IMR-90 (cell line): ENCODE results near the gene CLPX. TPM values are rescaled to one million over a fixed set of nuclear protein-coding genes. Genes with fewer than 3 reads are reported as not detected.

Experiments
- ATAC-seq: fragments of 200-7000 bp; cut with Tn5 transposase; 2 replicates; pipeline ENCODE4 v1.9.1; 2020; ENCODE audit warnings: low read depth, mild to moderate bottlenecking, moderate library complexity
- BruUV-seq: library from RNA; stranded (reverse); fragments of 400-500 nt; replicated peaks from 2 replicates; lab custom pipeline; 2021; lab: Mats Ljungman, UMichigan
- CTCF ChIA-PET: fragments of 300-600 bp; formaldehyde crosslinking; extraction: SDS; loops from one replicate; lab custom pipeline; 2021; ENCODE audit warnings: antibody characterized with exemption; lab: Yijun Ruan, JAX
- POLR2A ChIA-PET: fragments of 300-600 bp; sonication (Branson Sonifier 250); formaldehyde crosslinking; loops from one replicate; lab custom pipeline; 2022; ENCODE audit warnings: antibody characterized with exemption; ENCODE audit not compliant: unreplicated experiment; lab: Charles Lee
- DNase-seq: peaks from one replicate; pipeline ENCODE4 v3.0.0; 2013
- H2AFZ ChIP-seq: replicated peaks from 2 replicates; pipeline ENCODE3; 2013; ENCODE audit warnings: low read length, mild to moderate bottlenecking; ENCODE audit not compliant: poor library complexity
- H2AK5ac ChIP-seq: 2 replicates; pipeline ENCODE4 v1.6.1; 2013; ENCODE audit warnings: low read depth, low read length, inconsistent platforms
- H2AK9ac ChIP-seq: replicated peaks from 2 replicates; pipeline ENCODE3; 2013; ENCODE audit warnings: mild to moderate bottlenecking, low read depth, low read length, moderate library complexity; ENCODE audit not compliant: poor library complexity
- H2BK120ac ChIP-seq: 2 replicates; pipeline ENCODE4 v1.6.1; 2013; ENCODE audit warnings: low read depth, low read length, inconsistent platforms
- H2BK15ac ChIP-seq: 3 replicates; pipeline ENCODE4 v1.6.1; 2013; ENCODE audit warnings: low read depth, low read length, inconsistent platforms
- H2BK20ac ChIP-seq: 2 replicates; pipeline ENCODE4 v1.6.1; 2013; ENCODE audit warnings: low read depth, mild to moderate bottlenecking, inconsistent platforms, low read length, moderate library complexity
- H2BK5ac ChIP-seq: 2 replicates; pipeline ENCODE4 v1.6.1; 2013; ENCODE audit warnings: mild to moderate bottlenecking, low read depth, low read length, inconsistent platforms; ENCODE audit not compliant: poor library complexity, severe bottlenecking
- H3K14ac ChIP-seq: replicated peaks from 2 replicates; pipeline ENCODE4 v1.6.1; 2013; ENCODE audit warnings: low read depth, low read length, inconsistent platforms
- H3K18ac ChIP-seq: 2 replicates; pipeline ENCODE4 v1.6.1; 2013; ENCODE audit warnings: low read depth, low read length, control low read depth
- H3K23ac ChIP-seq: 2 replicates; pipeline ENCODE4 v1.6.1; 2013; ENCODE audit warnings: low read depth, low read length, inconsistent platforms
- H3K27ac ChIP-seq: 2 replicates; pipeline ENCODE4 v1.5.1; 2013; ENCODE audit warnings: mild to moderate bottlenecking, control low read depth, low read length; ENCODE audit not compliant: insufficient read depth
- H3K27me3 ChIP-seq: 2 replicates; pipeline ENCODE4 v1.6.1; 2013; ENCODE audit warnings: low read length; ENCODE audit not compliant: control insufficient read depth, insufficient read depth
- H3K36me3 ChIP-seq: 2 replicates; pipeline ENCODE4 v1.6.1; 2013; ENCODE audit warnings: low read length, mixed read lengths; ENCODE audit not compliant: control insufficient read depth, insufficient read depth
- H3K4ac ChIP-seq: 2 replicates; pipeline ENCODE4 v1.6.1; 2013; ENCODE audit warnings: low read depth, low read length, inconsistent platforms
- H3K4me1 ChIP-seq: 2 replicates; pipeline ENCODE4 v1.6.1; 2013; ENCODE audit warnings: low read length, mixed read lengths; ENCODE audit not compliant: control insufficient read depth, insufficient read depth
- H3K4me2 ChIP-seq: 2 replicates; pipeline ENCODE4 v1.6.1; 2013; ENCODE audit warnings: low read depth, mild to moderate bottlenecking, control low read depth, low read length, moderate library complexity
- H3K4me3 ChIP-seq: 2 replicates; pipeline ENCODE4 v1.5.1; 2013; ENCODE audit warnings: low read depth, mild to moderate bottlenecking, control low read depth, low read length, moderate library complexity; ENCODE audit not compliant: insufficient read depth
- H3K56ac ChIP-seq: 2 replicates; pipeline ENCODE4 v1.6.1; 2013; ENCODE audit warnings: low read length, inconsistent platforms; ENCODE audit not compliant: insufficient read depth; ENCODE audit errors: extremely low read depth
- H3K79me1 ChIP-seq, 2 experiments: 2 replicates each; pipeline ENCODE4 v1.6.1; 2013; ENCODE audit warnings: low read length in 2 of 2, inconsistent platforms in 1 of 2, low read depth in 1 of 2
- H3K9ac ChIP-seq: 2 replicates; pipeline ENCODE4 v1.6.1; 2013; ENCODE audit warnings: low read depth, low read length, control low read depth
- H3K9me1 ChIP-seq: 2 replicates; pipeline ENCODE4 v1.6.1; 2013; ENCODE audit warnings: low read length, inconsistent platforms; ENCODE audit not compliant: insufficient read depth
- H3K9me3 ChIP-seq: 2 replicates; pipeline ENCODE4 v1.6.1; 2013; ENCODE audit warnings: low read length; ENCODE audit not compliant: control insufficient read depth, insufficient read depth
- H4K20me1 ChIP-seq: 2 replicates; pipeline ENCODE4 v1.6.1; 2013; ENCODE audit warnings: low read length, inconsistent platforms; ENCODE audit not compliant: insufficient read depth
- H4K5ac ChIP-seq: 2 replicates; pipeline ENCODE4 v1.6.1; 2013; ENCODE audit warnings: mild to moderate bottlenecking, low read depth, low read length, control low read depth
- H4K8ac ChIP-seq, 2 experiments: 2 replicates each; pipeline ENCODE4 v1.6.1; 2013; ENCODE audit warnings: low read depth in 2 of 2, low read length in 2 of 2, control low read depth in 1 of 2, inconsistent platforms in 1 of 2
- H4K91ac ChIP-seq: 2 replicates; pipeline ENCODE4 v1.6.1; 2013; ENCODE audit warnings: low read depth, low read length, inconsistent platforms; ENCODE audit not compliant: insufficient read depth
- BHLHE40 ChIP-seq: fragments of 150-350 bp; IDR thresholded peaks from 2 replicates; pipeline ENCODE4 v1.6.1; 2016; ENCODE audit warnings: mild to moderate bottlenecking, low read depth, low read length
- CEBPB ChIP-seq: IDR thresholded peaks from 2 replicates; pipeline ENCODE4 v1.6.1; 2012; ENCODE audit warnings: low read depth, low read length, improper control_type of control experiment
- CHD1 ChIP-seq: IDR thresholded peaks from 2 replicates; pipeline ENCODE4 v1.6.1; 2012; ENCODE audit warnings: low read depth, low read length, improper control_type of control experiment
- CTCF ChIP-seq: conservative IDR thresholded peaks from 2 replicates; pipeline ENCODE4 v1.5.1; 2012; ENCODE audit warnings: mild to moderate bottlenecking, low read depth, low read length, improper control_type of control experiment
- ELK1 ChIP-seq: fragments of 150-350 bp; IDR thresholded peaks from 2 replicates; pipeline ENCODE4 v1.6.1; 2016; ENCODE audit warnings: low read depth, mild to moderate bottlenecking, low read length, moderate library complexity, borderline replicate concordance
- MAFK ChIP-seq: IDR thresholded peaks from 2 replicates; pipeline ENCODE4 v1.6.1; 2012; ENCODE audit warnings: low read depth, low read length, improper control_type of control experiment
- MAZ ChIP-seq: IDR thresholded peaks from 2 replicates; pipeline ENCODE4 v1.6.1; 2012; ENCODE audit warnings: low read depth, mild to moderate bottlenecking, low read length, improper control_type of control experiment, moderate library complexity, borderline replicate concordance
- MXI1 ChIP-seq: IDR thresholded peaks from 2 replicates; pipeline ENCODE4 v1.6.1; 2012; ENCODE audit warnings: low read depth, mild to moderate bottlenecking, low read length, moderate library complexity, borderline replicate concordance
- NFE2L2 ChIP-seq: fragments of 150-350 bp; IDR thresholded peaks from 2 replicates; pipeline ENCODE4 v1.6.1; 2016; ENCODE audit warnings: low read depth, mild to moderate bottlenecking, low read length
- RAD21 ChIP-seq: IDR thresholded peaks from 2 replicates; pipeline ENCODE4 v1.6.1; 2012; ENCODE audit warnings: low read length, improper control_type of control experiment
- RFX5 ChIP-seq: IDR thresholded peaks from 2 replicates; pipeline ENCODE4 v1.8.0; 2012; ENCODE audit warnings: low read depth, mild to moderate bottlenecking, low read length, moderate library complexity
- USF2 ChIP-seq: fragments of 150-350 bp; IDR thresholded peaks from 2 replicates; pipeline ENCODE4 v1.6.1; 2017; ENCODE audit warnings: mild to moderate bottlenecking, antibody characterized with exemption, low read length, low read depth
- WGBS, 2 experiments: methylation state at CpG; one replicate each; pipeline versions ENCODE4 v1.1.5 to v1.1.7; 2013; ENCODE audit warnings: missing lambda C conversion rate in 2 of 2; ENCODE audit not compliant: insufficient read length in 1 of 2; ENCODE audit errors: extremely low coverage in 2 of 2; 5-methylcytosine and 5-hydroxymethylcytosine counted together
- dilution Hi-C: fragments of 300-500 bp; cut with HindIII; formaldehyde crosslinking; loops from one replicate; pipeline ENCODE4 v1.14.3; 2018; ENCODE audit warnings: low sequenced_read_pairs; ENCODE audit not compliant: unreplicated experiment
- in situ Hi-C: fragments of 300-500 bp; cut with MboI; formaldehyde crosslinking; loops from 3 replicates; pipeline ENCODE4 v1.14.3; 2019; ENCODE audit warnings: low sequenced_read_pairs, inconsistent platforms, mixed read lengths
- intact Hi-C: fragments of 100-400 bp; cut with micrococcal nuclease; formaldehyde crosslinking; loops from 2 replicates; pipeline ENCODE4 v1.10.0; 2022
- polyA plus RNA-seq, 3 experiments: library from polyadenylated mRNA; depleted of rRNA; stranded (reverse); fragments of >200 nt; gene quantifications; 2 replicates each; pipeline ENCODE4 v1.2.3, GENCODE V29; 2012; ENCODE audit warnings: low replicate concordance in 1 of 3
- total RNA-seq: library from RNA; depleted of rRNA; stranded (reverse); fragments of >200 nt; gene quantifications from 2 replicates; pipeline ENCODE4 v1.2.3, GENCODE V29; 2012

Gene CLPX
- total and polyA plus RNA-seq, 2 of the 4 experiments (the other 2 are of a cell fraction): 25.8 to 26.9 TPM

- no peak overlapping the region for H2AK9ac ChIP-seq
These were observed 9.6 kb downstream of the CLPX start for GRCh38 chr15:65175511-65175910.

More at GRCh38 chr15:65175511-65175910, 9.6 kb downstream of the CLPX start:
- dilution Hi-C loops: no loop called here
- no peak overlapping the region for H3K27ac ChIP-seq
- H3K23ac ChIP-seq: no peak overlapping the region
- H2BK5ac ChIP-seq: no peak overlapping the region
- no peak overlapping the region for H3K4me3 ChIP-seq
- TF ChIP-seq NFE2L2: no peak
- no peak for TF ChIP-seq MAFK
- TF ChIP-seq MXI1: no peak
- TF ChIP-seq RAD21: no peak
- TF ChIP-seq CTCF: no peak
- TF ChIP-seq RFX5: no peak
- TF ChIP-seq MAZ: no peak
- TF ChIP-seq USF2: no peak
- TF ChIP-seq CHD1: no peak
- no peak for TF ChIP-seq BHLHE40
- no peak for TF ChIP-seq CEBPB
- TF ChIP-seq ELK1: no peak
- H3K36me3 ChIP-seq: peaks cover 37% of the 10 kb centered on the region
- H3K14ac ChIP-seq: no peak overlapping the region
- no peak overlapping the region for H2AFZ ChIP-seq
- ATAC-seq: no peak
- H3K27me3 ChIP-seq: no peaks in the 10 kb centered on the region
- no peak overlapping the region for H4K91ac ChIP-seq
- H3K4me2 ChIP-seq: no peak overlapping the region
- ChIA-PET POLR2A (no interaction called here), CTCF (no interaction called here)
- H3K4ac ChIP-seq: no peak overlapping the region
- peaks cover 27 to 51% of the 10 kb centered on the region in 2 experiments for H3K79me1 ChIP-seq
- H2BK20ac ChIP-seq: no peak overlapping the region
- no peak overlapping the region for H4K5ac ChIP-seq
- H2BK120ac ChIP-seq: no peak overlapping the region
- no peak overlapping the region for H2BK15ac ChIP-seq
- BruUV-seq: no TSS peak
- H3K9me3 ChIP-seq: no peaks in the 10 kb centered on the region
- no peak overlapping the region for H3K18ac ChIP-seq
- H4K20me1 ChIP-seq: peaks cover 14% of the 10 kb centered on the region
- H3K56ac ChIP-seq: no peak overlapping the region
- intact Hi-C loops: no loop called here
- WGBS, 2 experiments: 90% methylated on average over 2 of the region's 5 CpGs; no CpG with 5 or more reads in 1 of the 2 experiments
- H3K9me1 ChIP-seq: peaks cover 6% of the 10 kb centered on the region
- in situ Hi-C loops: no loop called here
- no peak overlapping the region for H2AK5ac ChIP-seq
- H3K4me1 ChIP-seq: no peaks in the 10 kb centered on the region
- no peak for DNase-seq
- no peak overlapping the region; a peak in 1 of 4 replicates for H4K8ac ChIP-seq
- no peak overlapping the region for H3K9ac ChIP-seq
